Astrocyte (in vitro differentiated cells and primary cell): ENCODE results near the gene TMEM79. TPM values are rescaled to one million over a fixed set of nuclear protein-coding genes. Genes with fewer than 3 reads are reported as not detected.

Source experiments
- DNase-seq: peaks from one replicate; pipeline ENCODE4 v3.0.0-alpha.2; 2010; ENCODE audit warnings: low read depth
- FAIRE-seq: peaks from 2 replicates; lab custom pipeline; 2011; peaks lifted over from hg19 to GRCh38; lab: Jason Lieb, UNC
- H2AFZ ChIP-seq: 2 replicates; pipeline ENCODE4 v1.6.0; 2012; ENCODE audit warnings: low read depth, low read length, inconsistent platforms
- H3K27ac ChIP-seq: 2 replicates; pipeline ENCODE4 v1.5.1; 2011; ENCODE audit warnings: low read depth, low read length, inconsistent platforms
- H3K27me3 ChIP-seq: 2 replicates; pipeline ENCODE4 v1.6.0; 2011; ENCODE audit warnings: low read length, inconsistent platforms; ENCODE audit not compliant: insufficient read depth
- H3K36me3 ChIP-seq: 2 replicates; pipeline ENCODE4 v1.5.1; 2011; ENCODE audit warnings: low read length, inconsistent platforms; ENCODE audit not compliant: insufficient read depth
- H3K4me1 ChIP-seq: 2 replicates; pipeline ENCODE4 v1.5.1; 2011; ENCODE audit warnings: low read length, inconsistent platforms; ENCODE audit not compliant: insufficient read depth
- H3K4me2 ChIP-seq: 2 replicates; pipeline ENCODE4 v1.6.0; 2012; ENCODE audit warnings: low read length, inconsistent platforms
- H3K4me3 ChIP-seq: 2 replicates; pipeline ENCODE4 v1.5.1; 2011; ENCODE audit warnings: low read depth, mild to moderate bottlenecking, low read length, inconsistent platforms; ENCODE audit not compliant: insufficient read depth
- H3K79me2 ChIP-seq: 2 replicates; pipeline ENCODE4 v1.6.0; 2012; ENCODE audit warnings: mild to moderate bottlenecking, low read length, inconsistent platforms; ENCODE audit not compliant: insufficient read depth
- H3K9ac ChIP-seq: 2 replicates; pipeline ENCODE4 v1.6.0; 2012; ENCODE audit warnings: mild to moderate bottlenecking, low read length, inconsistent platforms
- H3K9me3 ChIP-seq: 2 replicates; pipeline ENCODE4 v1.5.1; 2012; ENCODE audit warnings: low read depth, mild to moderate bottlenecking, low read length, inconsistent platforms; ENCODE audit not compliant: insufficient read depth
- H4K20me1 ChIP-seq: 2 replicates; pipeline ENCODE4 v1.6.0; 2012; ENCODE audit warnings: low read length, inconsistent platforms; ENCODE audit not compliant: insufficient read depth
- H3K27ac Mint-ChIP-seq: one replicate; pipeline ENCODE4 v1.8.0; 2021; ENCODE audit warnings: mild to moderate bottlenecking, mixed read lengths; ENCODE audit not compliant: unreplicated experiment
- H3K27me3 Mint-ChIP-seq: one replicate; pipeline ENCODE4 v1.8.0; 2021; ENCODE audit warnings: low read depth, mixed read lengths; ENCODE audit not compliant: unreplicated experiment
- H3K36me3 Mint-ChIP-seq: one replicate; pipeline ENCODE4 v1.8.0; 2021; ENCODE audit warnings: low read depth, mixed read lengths; ENCODE audit not compliant: unreplicated experiment
- H3K4me1 Mint-ChIP-seq: one replicate; pipeline ENCODE4 v1.8.0; 2021; ENCODE audit warnings: low read depth, mixed read lengths; ENCODE audit not compliant: unreplicated experiment
- H3K4me3 Mint-ChIP-seq: one replicate; pipeline ENCODE4 v1.8.0; 2021; ENCODE audit warnings: mild to moderate bottlenecking, moderate library complexity, mixed read lengths; ENCODE audit not compliant: unreplicated experiment
- H3K9me3 Mint-ChIP-seq: one replicate; pipeline ENCODE4 v1.8.0; 2021; ENCODE audit warnings: mild to moderate bottlenecking, mixed read lengths; ENCODE audit not compliant: unreplicated experiment
- CTCF ChIP-seq: IDR thresholded peaks from 2 replicates; pipeline ENCODE4 v1.5.1; 2011; ENCODE audit warnings: low read depth, mild to moderate bottlenecking, inconsistent platforms, low read length, moderate library complexity; ENCODE audit not compliant: insufficient read depth
- EZH2 ChIP-seq: IDR thresholded peaks from 2 replicates; pipeline ENCODE4 v1.6.1; 2012; ENCODE audit warnings: mild to moderate bottlenecking, low read length, inconsistent platforms; ENCODE audit not compliant: insufficient read depth
- total RNA-seq: library from RNA; stranded (reverse); gene quantifications from 2 replicates; pipeline ENCODE4 v1.2.1, GENCODE V29; 2021

The TMEM79 gene
- total RNA-seq, 1 donor from 2014 or later = 3.0 TPM

- H3K79me2 ChIP-seq = peaks cover 9% of the 10 kb centered on the region
- H2AFZ ChIP-seq = no peak overlapping the region
- H3K9ac ChIP-seq = no peak overlapping the region
- Mint-ChIP-seq H3K9me3 (no peaks in the 10 kb centered on the region), H3K27ac (no peak overlapping the region), H3K4me3 (no peak overlapping the region), H3K27me3 (no peaks in the 10 kb centered on the region), H3K36me3 (peaks cover 32% of the 10 kb centered on the region), H3K4me1 (peaks cover 4% of the 10 kb centered on the region)
- TF ChIP-seq CTCF (no peak), EZH2 (no peak)
- peaks cover 72% of the 10 kb centered on the region for H4K20me1 ChIP-seq
- H3K4me1 ChIP-seq = peaks cover 15% of the 10 kb centered on the region
- peaks cover 48% of the 10 kb centered on the region for H3K36me3 ChIP-seq
- FAIRE-seq (no peak), DNase-seq (no peak)
- no peak overlapping the region for H3K4me2 ChIP-seq
- H3K4me3 ChIP-seq = no peak overlapping the region
- no peaks in the 10 kb centered on the region for H3K27me3 ChIP-seq
- H3K9me3 ChIP-seq = no peaks in the 10 kb centered on the region
- no peak overlapping the region for H3K27ac ChIP-seq
These were observed 25.3 kb upstream of the TMEM79 start for GRCh38 chr1:156258859-156259258.

GRCh38 chr1:156259805-156260204 lies 24.3 kb upstream of the TMEM79 start:
- peaks cover 15% of the 10 kb centered on the region for H3K4me1 ChIP-seq

More at GRCh38 chr1:156259805-156260204, 24.3 kb upstream of the TMEM79 start:
- Mint-ChIP-seq H3K36me3 (peaks cover 34% of the 10 kb centered on the region), H3K27me3 (no peaks in the 10 kb centered on the region), H3K4me1 (peaks cover 4% of the 10 kb centered on the region), H3K4me3 (no peak overlapping the region), H3K9me3 (no peaks in the 10 kb centered on the region), H3K27ac (no peak overlapping the region)
- FAIRE-seq = no peak
- no peak overlapping the region for H3K4me3 ChIP-seq
- no peaks in the 10 kb centered on the region for H3K27me3 ChIP-seq
- H3K4me2 ChIP-seq = no peak overlapping the region
- no peak for DNase-seq
- TF ChIP-seq CTCF (no peak), EZH2 (no peak)
- H3K79me2 ChIP-seq = peaks cover 9% of the 10 kb centered on the region
- H4K20me1 ChIP-seq = peaks cover 74% of the 10 kb centered on the region
- H3K36me3 ChIP-seq = peaks cover 51% of the 10 kb centered on the region
- no peaks in the 10 kb centered on the region for H3K9me3 ChIP-seq
- H3K27ac ChIP-seq = no peak overlapping the region
- no peak overlapping the region for H2AFZ ChIP-seq
- no peak overlapping the region for H3K9ac ChIP-seq
